Measurements from ENCODE around the gene C1QB.

C1QB gene, protein sequence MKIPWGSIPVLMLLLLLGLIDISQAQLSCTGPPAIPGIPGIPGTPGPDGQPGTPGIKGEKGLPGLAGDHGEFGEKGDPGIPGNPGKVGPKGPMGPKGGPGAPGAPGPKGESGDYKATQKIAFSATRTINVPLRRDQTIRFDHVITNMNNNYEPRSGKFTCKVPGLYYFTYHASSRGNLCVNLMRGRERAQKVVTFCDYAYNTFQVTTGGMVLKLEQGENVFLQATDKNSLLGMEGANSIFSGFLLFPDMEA

DNA sequence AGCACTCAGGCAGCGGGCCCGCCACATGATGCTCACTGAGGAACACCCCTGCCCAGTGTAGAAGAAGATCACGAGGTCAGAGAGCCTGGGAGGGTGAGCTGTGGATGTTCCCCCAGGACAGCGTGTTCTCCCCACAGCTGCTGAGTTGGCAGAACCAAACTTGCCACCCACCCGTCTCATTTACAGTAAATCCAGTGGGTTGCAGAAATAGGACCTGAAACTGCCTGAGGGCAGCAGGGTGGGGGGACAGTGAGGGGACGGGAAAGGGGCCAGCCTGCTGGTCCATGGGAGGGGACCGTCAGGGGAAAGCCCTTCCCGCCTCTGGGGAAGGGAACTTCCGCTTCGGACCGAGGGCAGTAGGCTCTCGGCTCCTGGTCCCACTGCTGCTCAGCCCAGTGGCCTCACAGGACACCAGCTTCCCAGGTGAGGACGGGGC, at the start of gene C1QB:
C1QB (plus strand) TSS at position 356 of the 436 bp plus-strand sequence. CDS start 6,227 bp downstream, outside the sequence.
- peaks cover 5% of the 10 kb centered on the region; the same call in 1 of the 2 replicates for H3K27me3 ChIP-seq (ENCODE audit: control insufficient read depth, insufficient read depth, low read length)
- no peak within 1 kb of the TSS for H3K9ac ChIP-seq (ENCODE audit: low read length)
- H3K27ac ChIP-seq (ENCODE audit: low read depth, low read length): no peak within 1 kb of the TSS
- H3K36me3 ChIP-seq (ENCODE audit: control insufficient read depth, insufficient read depth, low read length): no peaks in the 10 kb centered on the region
- no peaks in the 10 kb centered on the region for H3K4me1 ChIP-seq (ENCODE audit: control insufficient read depth, insufficient read depth, low read length)
- H3K9me3 ChIP-seq (ENCODE audit: control insufficient read depth, insufficient read depth, low read depth, low read length): no peaks in the 10 kb centered on the region
- H3K4me3 ChIP-seq (ENCODE audit: low read depth, low read length): no peak within 1 kb of the TSS

DNA sequence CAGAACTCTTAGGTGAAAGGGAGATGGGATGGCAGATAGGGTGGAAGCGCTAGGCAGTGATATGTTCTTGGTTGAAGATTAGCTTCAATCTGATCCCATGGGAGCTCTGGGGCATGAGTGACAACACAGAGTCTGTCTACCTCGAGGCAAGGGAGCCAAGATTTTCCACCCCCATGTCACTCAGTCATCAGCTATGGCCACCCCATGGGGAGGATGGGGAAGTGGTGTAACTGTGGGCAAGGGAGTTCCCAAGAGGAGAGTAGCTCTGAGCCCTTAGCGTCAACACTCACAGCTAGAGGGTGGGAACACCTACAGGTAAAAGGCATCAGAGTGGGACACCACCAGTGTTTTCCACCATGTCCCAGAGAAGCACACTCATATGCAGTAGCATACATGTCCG, 46.9 kb upstream of the C1QB start:
- H3K27ac ChIP-seq (ENCODE audit: low read depth, low read length): no peak overlapping the region
- peaks cover 75% of the 10 kb centered on the region for H3K27me3 ChIP-seq (ENCODE audit: control insufficient read depth, insufficient read depth, low read length)
- no peaks in the 10 kb centered on the region for H3K9me3 ChIP-seq (ENCODE audit: control insufficient read depth, insufficient read depth, low read depth, low read length)
- H3K4me3 ChIP-seq (ENCODE audit: low read depth, low read length): no peak overlapping the region
- H3K36me3 ChIP-seq (ENCODE audit: control insufficient read depth, insufficient read depth, low read length): no peaks in the 10 kb centered on the region
- no peak overlapping the region for H3K9ac ChIP-seq (ENCODE audit: low read length)
- H3K4me1 ChIP-seq (ENCODE audit: control insufficient read depth, insufficient read depth, low read length): no peaks in the 10 kb centered on the region

DNA sequence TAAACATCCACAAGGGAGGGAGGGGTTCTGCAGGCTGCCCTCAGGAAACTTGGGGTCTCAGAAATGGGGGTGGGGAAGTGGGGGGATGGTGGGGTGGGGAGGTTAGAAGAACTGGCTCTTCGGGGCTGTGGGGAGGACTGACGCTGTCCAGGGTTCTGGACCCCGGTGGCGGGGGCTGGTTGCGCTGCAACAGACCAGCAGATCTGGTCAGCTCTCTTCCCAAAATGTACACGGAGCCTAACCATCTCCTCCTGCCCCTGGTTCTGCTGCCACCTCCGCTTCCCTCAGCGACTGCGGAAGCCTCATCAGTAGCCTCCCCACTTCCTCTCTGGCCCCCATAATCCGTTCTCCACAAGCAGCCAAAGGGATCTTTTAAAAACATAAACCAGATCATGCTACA, 45.9 kb upstream of the C1QB start:
- Histone ChIP-seq H3K27me3 (ENCODE audit: control insufficient read depth, insufficient read depth, low read length) (peaks cover 83% of the 10 kb centered on the region), H3K4me3 (ENCODE audit: low read depth, low read length) (no peak overlapping the region), H3K9ac (ENCODE audit: low read length) (no peak overlapping the region), H3K36me3 (ENCODE audit: control insufficient read depth, insufficient read depth, low read length) (no peaks in the 10 kb centered on the region), H3K9me3 (ENCODE audit: control insufficient read depth, insufficient read depth, low read depth, low read length) (no peaks in the 10 kb centered on the region), H3K27ac (ENCODE audit: low read depth, low read length) (no peak overlapping the region), H3K4me1 (ENCODE audit: control insufficient read depth, insufficient read depth, low read length) (no peaks in the 10 kb centered on the region)

DNA sequence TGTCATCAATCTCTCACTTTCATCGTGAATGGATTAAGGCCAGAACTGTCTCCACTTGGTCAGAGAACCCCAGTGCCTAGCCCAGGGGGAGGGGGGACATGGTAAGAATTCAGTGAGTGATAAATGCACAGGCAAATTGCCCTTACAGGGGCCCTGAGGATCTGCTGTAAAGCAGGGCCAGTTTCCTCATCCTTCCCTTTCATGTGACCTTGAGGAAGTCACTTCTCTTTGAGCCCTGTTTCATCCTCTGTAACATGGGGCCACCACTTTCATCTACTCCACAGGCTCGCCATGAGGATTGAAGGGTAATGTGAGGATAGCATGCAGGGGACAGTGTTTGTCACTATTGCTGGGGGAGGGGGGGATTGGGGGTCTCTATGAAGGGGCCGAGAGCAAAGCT, 44.7 kb upstream of the C1QB start:
- no peaks in the 10 kb centered on the region for H3K4me1 ChIP-seq (ENCODE audit: control insufficient read depth, insufficient read depth, low read length)
- H3K4me3 ChIP-seq (ENCODE audit: low read depth, low read length): no peak overlapping the region
- peaks cover 87% of the 10 kb centered on the region for H3K27me3 ChIP-seq (ENCODE audit: control insufficient read depth, insufficient read depth, low read length)
- no peak overlapping the region for H3K9ac ChIP-seq (ENCODE audit: low read length)
- H3K36me3 ChIP-seq (ENCODE audit: control insufficient read depth, insufficient read depth, low read length): no peaks in the 10 kb centered on the region
- H3K27ac ChIP-seq (ENCODE audit: low read depth, low read length): no peak overlapping the region
- H3K9me3 ChIP-seq (ENCODE audit: control insufficient read depth, insufficient read depth, low read depth, low read length): no peaks in the 10 kb centered on the region

DNA sequence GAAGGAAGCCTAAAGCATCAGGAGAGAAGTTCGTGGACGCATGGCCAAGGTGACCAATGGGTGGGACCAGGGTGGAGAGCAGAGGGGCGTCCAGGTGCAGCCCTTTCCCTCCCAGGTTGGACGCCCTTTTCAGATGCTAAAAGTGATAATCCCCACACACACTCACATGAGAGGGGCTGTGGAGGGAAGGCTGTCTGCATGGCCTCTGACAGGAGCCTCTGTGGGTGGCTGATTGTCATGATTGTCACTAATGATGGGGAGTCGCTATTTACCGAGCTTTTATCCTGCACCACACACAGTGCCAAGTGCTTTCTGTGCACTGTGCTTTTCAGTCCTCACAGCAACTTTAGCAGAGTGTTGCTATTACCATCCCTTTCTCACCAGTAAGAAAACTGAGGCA, 43.7 kb upstream of the C1QB start:
- no peaks in the 10 kb centered on the region for H3K36me3 ChIP-seq (ENCODE audit: control insufficient read depth, insufficient read depth, low read length)
- H3K4me3 ChIP-seq (ENCODE audit: low read depth, low read length): no peak overlapping the region
- H3K27ac ChIP-seq (ENCODE audit: low read depth, low read length): no peak overlapping the region
- H3K4me1 ChIP-seq (ENCODE audit: control insufficient read depth, insufficient read depth, low read length): no peaks in the 10 kb centered on the region
- H3K9me3 ChIP-seq (ENCODE audit: control insufficient read depth, insufficient read depth, low read depth, low read length): no peaks in the 10 kb centered on the region
- H3K9ac ChIP-seq (ENCODE audit: low read length): no peak overlapping the region
- peaks cover 87% of the 10 kb centered on the region for H3K27me3 ChIP-seq (ENCODE audit: control insufficient read depth, insufficient read depth, low read length)

DNA sequence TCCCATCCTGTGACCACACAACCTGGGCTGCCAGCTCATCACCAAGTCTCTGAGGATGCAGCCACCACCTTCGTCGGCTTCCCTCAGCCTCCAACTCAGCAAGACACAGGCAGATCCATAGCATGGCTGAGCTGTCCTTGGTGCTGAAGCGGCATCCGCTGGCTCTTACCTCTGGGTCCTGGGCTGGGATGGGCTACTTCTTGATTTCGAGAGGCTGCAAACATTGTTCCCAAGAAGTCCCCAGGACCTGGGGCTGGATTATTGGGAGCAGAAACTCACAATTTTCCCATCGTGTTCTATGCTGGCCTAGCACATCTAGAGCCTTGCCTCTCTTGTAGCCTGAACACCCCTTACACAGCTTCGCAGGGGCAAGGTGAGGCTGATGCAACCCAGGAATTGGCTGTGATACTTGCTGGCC, 41.5 kb upstream of the C1QB start:
- H3K27me3 ChIP-seq (ENCODE audit: control insufficient read depth, insufficient read depth, low read length): peaks cover 87% of the 10 kb centered on the region
- 0 out of 2 replicates have a peak, but pooled peaks cover 4% of the 10 kb centered on the region for H3K4me1 ChIP-seq (ENCODE audit: control insufficient read depth, insufficient read depth, low read length)
- H3K9ac ChIP-seq (ENCODE audit: low read length): no peak overlapping the region
- H3K9me3 ChIP-seq (ENCODE audit: control insufficient read depth, insufficient read depth, low read depth, low read length): no peaks in the 10 kb centered on the region
- H3K4me3 ChIP-seq (ENCODE audit: low read depth, low read length): no peak overlapping the region
- no peak overlapping the region for H3K27ac ChIP-seq (ENCODE audit: low read depth, low read length)
- no peaks in the 10 kb centered on the region for H3K36me3 ChIP-seq (ENCODE audit: control insufficient read depth, insufficient read depth, low read length)

DNA sequence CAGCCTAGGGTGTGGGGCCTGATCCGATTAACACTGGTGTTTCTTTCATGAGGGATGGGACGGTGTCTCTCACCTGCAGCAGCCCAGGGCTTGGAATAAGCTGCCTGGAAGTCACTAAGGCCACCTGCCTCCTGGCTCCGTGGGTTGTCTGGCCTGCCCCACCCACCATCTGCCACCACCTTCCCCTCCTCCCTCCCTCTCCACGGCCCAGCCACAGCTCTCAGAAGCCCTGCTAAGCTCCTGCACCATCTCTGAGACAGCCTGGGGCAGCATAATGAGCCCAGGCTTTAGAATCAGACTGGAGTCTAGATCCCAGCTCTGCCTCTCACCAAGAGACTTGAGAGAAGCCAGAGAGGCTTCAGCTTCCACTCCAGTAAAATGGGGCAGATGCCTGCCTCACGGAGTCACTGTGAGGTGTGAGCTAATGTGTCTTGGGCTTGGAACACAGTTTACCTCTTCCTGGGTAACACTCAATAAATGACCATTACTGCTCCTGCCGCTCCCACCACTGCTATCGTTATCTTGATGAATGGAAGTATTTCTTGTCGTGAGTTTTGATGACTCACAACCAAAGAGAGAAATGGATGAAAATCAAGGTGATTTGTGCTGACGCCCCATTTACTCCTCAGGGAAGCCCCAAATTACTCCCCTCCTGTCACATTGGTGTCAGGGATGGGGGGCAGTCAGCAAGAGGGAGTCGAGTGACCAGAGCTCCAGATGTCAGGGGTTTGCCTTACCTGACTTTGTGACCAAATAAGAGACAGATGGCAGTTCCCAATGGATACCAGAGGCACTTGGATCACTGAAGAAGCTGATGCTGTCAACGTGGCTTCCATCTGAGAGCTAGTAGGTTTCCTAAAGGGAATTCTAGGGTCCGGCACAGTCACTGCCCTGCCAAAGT, 40.1 kb upstream of the C1QB start:
- Histone ChIP-seq H3K9me3 (ENCODE audit: control insufficient read depth, insufficient read depth, low read depth, low read length) (no peaks in the 10 kb centered on the region), H3K36me3 (ENCODE audit: control insufficient read depth, insufficient read depth, low read length) (no peaks in the 10 kb centered on the region), H3K27me3 (ENCODE audit: control insufficient read depth, insufficient read depth, low read length) (peaks cover 85% of the 10 kb centered on the region), H3K27ac (ENCODE audit: low read depth, low read length) (no peak overlapping the region), H3K9ac (ENCODE audit: low read length) (no peak overlapping the region), H3K4me1 (ENCODE audit: control insufficient read depth, insufficient read depth, low read length) (peaks cover 4% of the 10 kb centered on the region; the same call in 1 of the 2 replicates), H3K4me3 (ENCODE audit: low read depth, low read length) (no peak overlapping the region)

DNA sequence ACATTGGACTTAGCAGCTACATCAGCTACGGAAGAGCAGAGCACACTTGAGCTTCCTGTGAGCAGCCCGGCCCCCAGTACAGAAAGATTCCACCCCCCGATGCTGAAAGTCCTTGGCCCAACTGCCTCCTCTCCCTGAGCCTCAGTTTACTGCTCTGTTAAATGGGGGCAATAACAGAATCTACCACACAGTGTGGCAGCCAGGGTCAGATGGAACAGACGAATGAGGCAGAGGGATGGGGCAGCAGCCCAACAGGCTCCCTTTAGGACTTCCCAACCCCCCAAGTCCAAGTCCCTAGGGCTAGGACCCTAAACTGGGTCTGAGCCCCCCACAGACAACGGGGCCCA, 39.5 kb upstream of the C1QB start:
- Histone ChIP-seq H3K9me3 (ENCODE audit: control insufficient read depth, insufficient read depth, low read depth, low read length) (no peaks in the 10 kb centered on the region), H3K9ac (ENCODE audit: low read length) (no peak overlapping the region), H3K27me3 (ENCODE audit: control insufficient read depth, insufficient read depth, low read length) (peaks cover 81% of the 10 kb centered on the region), H3K4me1 (ENCODE audit: control insufficient read depth, insufficient read depth, low read length) (peaks cover 10% of the 10 kb centered on the region; the same call in 1 of the 2 replicates), H3K4me3 (ENCODE audit: low read depth, low read length) (no peak overlapping the region), H3K27ac (ENCODE audit: low read depth, low read length) (no peak overlapping the region), H3K36me3 (ENCODE audit: control insufficient read depth, insufficient read depth, low read length) (no peaks in the 10 kb centered on the region)

DNA sequence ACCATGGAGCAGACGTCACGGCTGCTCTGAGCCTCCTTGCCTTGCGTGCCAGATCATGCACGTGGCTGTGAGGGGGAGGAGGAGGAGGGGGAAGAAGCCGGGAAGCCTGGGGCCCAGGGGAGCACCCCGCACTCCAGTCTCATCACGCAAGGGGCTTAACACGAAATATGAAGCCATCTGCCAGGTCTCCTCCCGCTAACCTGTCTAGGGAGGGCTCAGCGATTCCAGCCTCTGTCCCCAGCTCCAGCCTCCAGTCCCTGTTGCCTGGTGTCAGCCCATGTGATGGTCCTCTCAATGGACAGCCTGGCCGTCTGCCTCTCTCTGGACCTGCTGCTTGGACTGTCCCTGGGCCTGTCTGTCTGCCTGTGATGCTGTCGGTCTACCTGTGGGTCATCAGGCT, 39.1 kb upstream of the C1QB start:
- peaks cover 79% of the 10 kb centered on the region for H3K27me3 ChIP-seq (ENCODE audit: control insufficient read depth, insufficient read depth, low read length)
- H3K9me3 ChIP-seq (ENCODE audit: control insufficient read depth, insufficient read depth, low read depth, low read length): no peaks in the 10 kb centered on the region
- no peak overlapping the region for H3K4me3 ChIP-seq (ENCODE audit: low read depth, low read length)
- peaks cover 10% of the 10 kb centered on the region; the same call in 1 of the 2 replicates for H3K4me1 ChIP-seq (ENCODE audit: control insufficient read depth, insufficient read depth, low read length)
- no peak overlapping the region for H3K27ac ChIP-seq (ENCODE audit: low read depth, low read length)
- no peak overlapping the region for H3K9ac ChIP-seq (ENCODE audit: low read length)
- no peaks in the 10 kb centered on the region for H3K36me3 ChIP-seq (ENCODE audit: control insufficient read depth, insufficient read depth, low read length)

DNA sequence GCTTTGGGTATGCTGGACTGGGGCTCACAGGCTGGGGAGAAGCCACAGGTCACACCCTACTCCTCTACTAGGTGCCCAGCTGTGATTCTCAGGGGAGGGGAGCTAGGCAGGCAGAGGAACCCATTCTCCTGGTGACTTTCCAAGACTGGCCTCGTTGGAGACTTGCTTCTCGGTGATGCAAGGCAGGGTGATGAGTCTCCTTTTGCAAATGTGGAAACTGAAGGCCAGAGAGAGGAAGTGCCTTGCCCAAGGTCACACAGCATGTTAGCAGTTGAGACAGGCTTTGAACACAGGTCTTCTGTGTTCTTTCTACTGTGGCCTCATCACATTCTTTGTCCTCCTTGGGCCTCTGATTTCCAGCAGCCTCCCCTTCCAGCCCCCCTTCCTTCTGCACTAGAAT, 37.1 kb upstream of the C1QB start:
- H3K27ac ChIP-seq (ENCODE audit: low read depth, low read length): no peak overlapping the region
- no peaks in the 10 kb centered on the region for H3K36me3 ChIP-seq (ENCODE audit: control insufficient read depth, insufficient read depth, low read length)
- peaks cover 65% of the 10 kb centered on the region; the same call in 1 of the 2 replicates for H3K27me3 ChIP-seq (ENCODE audit: control insufficient read depth, insufficient read depth, low read length)
- peaks cover 10% of the 10 kb centered on the region; the same call in 1 of the 2 replicates for H3K4me1 ChIP-seq (ENCODE audit: control insufficient read depth, insufficient read depth, low read length)
- H3K9me3 ChIP-seq (ENCODE audit: control insufficient read depth, insufficient read depth, low read depth, low read length): no peaks in the 10 kb centered on the region
- H3K4me3 ChIP-seq (ENCODE audit: low read depth, low read length): no peak overlapping the region
- H3K9ac ChIP-seq (ENCODE audit: low read length): no peak overlapping the region

DNA sequence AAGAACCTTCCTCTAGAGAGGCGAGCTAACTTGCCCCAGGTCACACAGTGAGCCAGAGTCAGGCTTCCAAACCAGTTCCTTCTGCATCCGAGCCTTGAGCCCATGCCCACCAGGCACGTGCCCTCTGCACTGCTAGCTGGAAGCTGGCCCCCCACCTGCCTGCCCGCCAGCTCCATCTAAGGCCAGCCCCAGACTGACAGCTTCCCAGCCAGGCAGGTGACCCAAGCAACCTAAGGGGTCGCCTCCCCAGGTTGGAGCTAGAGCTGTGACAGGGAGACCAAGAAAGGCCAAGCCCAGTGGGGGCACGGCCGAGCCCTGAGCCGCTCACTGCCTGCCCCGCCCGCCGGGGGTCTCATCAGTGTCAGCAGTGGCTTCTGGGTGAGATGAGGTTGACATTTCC, 36.5 kb upstream of the C1QB start:
- no peak overlapping the region for H3K27ac ChIP-seq (ENCODE audit: low read depth, low read length)
- no peak overlapping the region for H3K4me3 ChIP-seq (ENCODE audit: low read depth, low read length)
- H3K9ac ChIP-seq (ENCODE audit: low read length): no peak overlapping the region
- peaks cover 62% of the 10 kb centered on the region; the same call in 1 of the 2 replicates for H3K27me3 ChIP-seq (ENCODE audit: control insufficient read depth, insufficient read depth, low read length)
- no peaks in the 10 kb centered on the region for H3K36me3 ChIP-seq (ENCODE audit: control insufficient read depth, insufficient read depth, low read length)
- H3K4me1 ChIP-seq (ENCODE audit: control insufficient read depth, insufficient read depth, low read length): peaks cover 10% of the 10 kb centered on the region; the same call in 1 of the 2 replicates
- no peaks in the 10 kb centered on the region for H3K9me3 ChIP-seq (ENCODE audit: control insufficient read depth, insufficient read depth, low read depth, low read length)

All from HUES6 (cell line).